C4-2B (cell line): ENCODE measurements around the gene TMEM109.

Source experiments
- ZFX ChIP-seq: fragments of 450-650 bp; IDR thresholded peaks from 2 replicates; pipeline ENCODE4 v1.6.1; 2017
- TF ChIP-seq, protein P1 (sequence below): fragments of 450-650 bp; conservative IDR thresholded peaks from 2 replicates; pipeline ENCODE4 v1.5.1; 2017; ENCODE audit warnings: mild to moderate bottlenecking

GRCh38 chr11:60872961-60873524 is 40.9 kb upstream of the TMEM109 start:
- TF ChIP-seq, protein P1, sequence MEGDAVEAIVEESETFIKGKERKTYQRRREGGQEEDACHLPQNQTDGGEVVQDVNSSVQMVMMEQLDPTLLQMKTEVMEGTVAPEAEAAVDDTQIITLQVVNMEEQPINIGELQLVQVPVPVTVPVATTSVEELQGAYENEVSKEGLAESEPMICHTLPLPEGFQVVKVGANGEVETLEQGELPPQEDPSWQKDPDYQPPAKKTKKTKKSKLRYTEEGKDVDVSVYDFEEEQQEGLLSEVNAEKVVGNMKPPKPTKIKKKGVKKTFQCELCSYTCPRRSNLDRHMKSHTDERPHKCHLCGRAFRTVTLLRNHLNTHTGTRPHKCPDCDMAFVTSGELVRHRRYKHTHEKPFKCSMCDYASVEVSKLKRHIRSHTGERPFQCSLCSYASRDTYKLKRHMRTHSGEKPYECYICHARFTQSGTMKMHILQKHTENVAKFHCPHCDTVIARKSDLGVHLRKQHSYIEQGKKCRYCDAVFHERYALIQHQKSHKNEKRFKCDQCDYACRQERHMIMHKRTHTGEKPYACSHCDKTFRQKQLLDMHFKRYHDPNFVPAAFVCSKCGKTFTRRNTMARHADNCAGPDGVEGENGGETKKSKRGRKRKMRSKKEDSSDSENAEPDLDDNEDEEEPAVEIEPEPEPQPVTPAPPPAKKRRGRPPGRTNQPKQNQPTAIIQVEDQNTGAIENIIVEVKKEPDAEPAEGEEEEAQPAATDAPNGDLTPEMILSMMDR: no peak
- no peak for TF ChIP-seq ZFX
